GM12864 (cell line): ENCODE measurements around the gene NCBP2L.

Experiments
- DNase-seq: peaks from one replicate; pipeline ENCODE4 v3.0.0-alpha.2; 2011; ENCODE audit warnings: low read depth
- H3K4me3 ChIP-seq: 2 replicates; pipeline ENCODE4 v1.5.1; 2011; ENCODE audit warnings: mild to moderate bottlenecking, low read depth, low read length, control low read depth
- CTCF ChIP-seq: IDR thresholded peaks from 2 replicates; pipeline ENCODE4 v1.5.1; 2011; ENCODE audit warnings: low read depth, mild to moderate bottlenecking, moderate library complexity, low read length, control low read depth, inconsistent platforms; ENCODE audit errors: missing control alignments

NCBP2L gene

GRCh38 chrX:107827030-107827831, 49.7 kb downstream of the NCBP2L start:
- no peak for DNase-seq
- H3K4me3 ChIP-seq: no peak overlapping the region
- TF ChIP-seq CTCF: no peak

GRCh38 chrX:107827852-107828251, 50.3 kb downstream of the NCBP2L start:
- TF ChIP-seq CTCF: no peak
- no peak overlapping the region for H3K4me3 ChIP-seq
- no peak for DNase-seq

- TF ChIP-seq CTCF: no peak
- H3K4me3 ChIP-seq: no peak overlapping the region
- no peak for DNase-seq
Observed at GRCh38 chrX:107829878-107830277, 52.3 kb downstream of the NCBP2L start.

- DNase-seq: no peak
- TF ChIP-seq CTCF: no peak
- no peak overlapping the region for H3K4me3 ChIP-seq
Observed at GRCh38 chrX:107831071-107831730, 53.7 kb downstream of the NCBP2L start.

GRCh38 chrX:107834275-107835201, 57.0 kb downstream of the NCBP2L start:
- no peak for DNase-seq
- no peak for TF ChIP-seq CTCF
- H3K4me3 ChIP-seq: no peak overlapping the region

GRCh38 chrX:107836958-107837357, 59.4 kb downstream of the NCBP2L start:
- no peak for DNase-seq
- TF ChIP-seq CTCF: no peak
- no peak overlapping the region for H3K4me3 ChIP-seq
